IPS-20b (cell line): ENCODE results near the gene TSPAN32.
"Not testable (repeated sequence)": the region's sequence is repeated elsewhere in the genome, so short reads cannot be mapped to it uniquely, and the experiment has no call there.

Source experiments
- H3K27ac ChIP-seq: one replicate; pipeline ENCODE4 v1.5.1; 2013; ENCODE audit warnings: low read length
- H3K27me3 ChIP-seq: 2 replicates; pipeline ENCODE4 v1.6.1; 2013; ENCODE audit warnings: mild to moderate bottlenecking, low read length, inconsistent platforms; ENCODE audit not compliant: insufficient read depth
- H3K36me3 ChIP-seq: 2 replicates; pipeline ENCODE4 v1.6.1; 2013; ENCODE audit warnings: low read depth, mild to moderate bottlenecking, inconsistent platforms, low read length, moderate library complexity; ENCODE audit not compliant: insufficient read depth
- H3K4me1 ChIP-seq: 2 replicates; pipeline ENCODE4 v1.6.1; 2013; ENCODE audit warnings: mild to moderate bottlenecking, control low read depth, inconsistent platforms, low read length, moderate library complexity; ENCODE audit not compliant: insufficient read depth
- H3K4me3 ChIP-seq: 2 replicates; pipeline ENCODE4 v1.5.1; 2013; ENCODE audit warnings: mild to moderate bottlenecking, low read length, inconsistent platforms
- H3K9ac ChIP-seq: 2 replicates; pipeline ENCODE4 v1.6.1; 2013; ENCODE audit warnings: low read depth, mild to moderate bottlenecking, inconsistent platforms, low read length, moderate library complexity
- H3K9me3 ChIP-seq: 2 replicates; pipeline ENCODE4 v1.6.1; 2013; ENCODE audit warnings: mild to moderate bottlenecking, low read depth, low read length, inconsistent platforms; ENCODE audit not compliant: insufficient read depth

TSPAN32 gene

DNA sequence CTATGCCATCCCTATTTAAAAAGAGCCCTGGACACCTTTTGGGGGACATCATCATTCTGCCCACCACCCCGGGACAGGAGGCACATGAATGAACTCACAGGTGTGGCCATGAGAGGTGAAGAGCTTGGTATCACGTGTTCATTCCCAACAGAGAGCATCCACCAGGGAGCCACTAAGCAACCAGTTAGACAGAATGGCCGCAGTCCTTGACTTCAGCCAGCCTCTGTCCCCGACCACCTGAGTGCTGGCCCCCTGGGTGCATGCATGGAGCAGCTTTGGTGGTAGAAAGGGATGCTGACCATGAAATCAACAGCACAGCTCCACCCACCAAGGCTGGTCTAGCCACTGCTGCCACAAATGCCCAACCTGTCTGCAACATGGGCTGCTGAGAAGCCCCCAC lies 44.2 kb downstream of the TSPAN32 start:
- Histone ChIP-seq H3K4me1 (no peaks in the 10 kb centered on the region), H3K9ac (no peak overlapping the region), H3K4me3 (no peak overlapping the region), H3K27me3 (no peaks in the 10 kb centered on the region), H3K36me3 (no peaks in the 10 kb centered on the region), H3K9me3 (peaks cover 23% of the 10 kb centered on the region), H3K27ac (no peak overlapping the region)

DNA sequence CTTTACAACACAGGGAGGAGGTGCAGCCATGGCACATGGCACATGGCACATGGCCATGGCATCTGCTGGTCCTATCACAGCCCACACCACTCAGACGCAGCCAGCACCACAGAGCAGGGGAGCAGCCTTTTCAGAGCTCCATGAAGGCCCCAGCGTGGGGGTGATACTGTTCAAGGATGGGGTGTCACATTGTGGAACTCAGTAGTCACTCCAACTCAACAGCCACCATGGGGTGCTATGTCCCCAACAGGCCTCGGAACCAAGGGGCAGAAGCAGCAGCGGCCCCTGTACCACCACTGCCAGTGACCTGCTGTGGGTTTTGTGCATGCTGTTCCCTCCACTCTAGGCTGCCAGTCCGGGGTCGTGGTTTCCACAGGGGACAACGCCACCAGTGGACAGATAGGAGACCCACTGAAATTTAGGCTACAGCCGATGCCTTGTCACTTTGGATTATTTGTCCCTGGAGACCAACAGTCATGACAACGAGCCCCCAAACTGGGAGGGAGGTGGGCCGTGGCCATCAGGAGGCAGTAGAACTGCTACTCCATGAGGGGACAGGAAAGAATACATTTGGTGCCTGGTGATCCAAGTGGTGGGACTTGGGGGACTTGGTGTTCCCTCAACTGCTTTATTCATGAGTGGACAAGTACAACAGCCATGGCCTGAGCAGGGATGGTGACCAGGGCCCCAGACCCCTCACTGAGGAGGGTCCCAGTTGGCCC lies 44.9 kb downstream of the TSPAN32 start:
- Histone ChIP-seq H3K4me1 (no peaks in the 10 kb centered on the region), H3K9ac (no peak overlapping the region), H3K9me3 (peaks cover 23% of the 10 kb centered on the region), H3K27ac (no peak overlapping the region), H3K36me3 (no peaks in the 10 kb centered on the region), H3K27me3 (no peaks in the 10 kb centered on the region), H3K4me3 (no peak overlapping the region)

DNA sequence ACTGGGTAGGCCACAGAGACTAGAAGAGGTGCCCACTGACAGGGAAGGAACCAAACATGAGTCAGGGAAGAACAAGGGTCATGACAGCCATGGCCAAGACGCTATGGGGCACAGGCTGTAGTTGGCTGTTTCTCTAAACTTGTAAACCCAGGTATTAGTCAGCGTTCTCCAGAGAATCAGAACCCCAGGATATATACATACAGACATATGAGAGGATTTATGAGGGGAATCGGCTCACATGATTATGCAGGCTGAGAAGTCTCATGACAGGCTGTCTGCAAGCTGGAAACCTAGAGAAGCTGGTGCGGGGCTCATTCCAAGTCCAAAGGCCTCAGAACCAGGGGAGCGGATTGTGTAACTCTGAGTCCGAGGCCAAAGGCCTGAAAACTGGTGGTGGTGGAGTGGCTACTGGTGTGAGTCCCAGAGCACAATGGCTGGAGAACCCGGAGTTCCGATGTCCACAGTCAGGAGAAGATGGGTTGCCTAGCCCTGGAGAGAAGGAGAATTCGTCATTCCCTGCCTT lies 45.6 kb downstream of the TSPAN32 start:
- no peak overlapping the region for H3K27ac ChIP-seq
- no peaks in the 10 kb centered on the region for H3K36me3 ChIP-seq
- H3K9me3 ChIP-seq: peaks cover 23% of the 10 kb centered on the region
- no peak overlapping the region for H3K9ac ChIP-seq
- H3K4me3 ChIP-seq: no peak overlapping the region
- no peaks in the 10 kb centered on the region for H3K27me3 ChIP-seq
- no peaks in the 10 kb centered on the region for H3K4me1 ChIP-seq

DNA sequence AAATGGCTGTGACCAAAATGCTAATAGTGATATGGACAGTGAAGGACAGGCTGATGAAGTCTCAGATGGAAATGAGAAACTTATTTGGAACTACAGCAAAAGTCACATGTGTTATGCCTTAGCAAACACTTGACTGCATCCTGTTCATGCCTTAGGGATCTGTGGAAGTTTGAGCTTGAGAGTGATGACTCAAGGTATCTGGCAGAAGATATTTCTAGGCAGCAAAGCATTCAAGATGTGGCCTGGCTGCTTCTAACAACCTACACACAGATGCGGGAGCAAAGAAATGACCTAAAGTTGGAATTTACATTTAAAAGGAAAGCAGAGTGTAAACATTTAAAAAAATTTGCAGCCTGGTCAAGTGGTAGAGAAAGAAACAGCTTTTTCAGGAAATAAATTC lies 47.2 kb downstream of the TSPAN32 start:
- Histone ChIP-seq H3K4me3 (no peak overlapping the region; the same call in 1 of the 2 replicates), H3K36me3 (no peaks in the 10 kb centered on the region), H3K27ac (no peak overlapping the region), H3K4me1 (no peaks in the 10 kb centered on the region), H3K27me3 (no peaks in the 10 kb centered on the region), H3K9ac (no peak overlapping the region), H3K9me3 (peaks cover 23% of the 10 kb centered on the region)

DNA sequence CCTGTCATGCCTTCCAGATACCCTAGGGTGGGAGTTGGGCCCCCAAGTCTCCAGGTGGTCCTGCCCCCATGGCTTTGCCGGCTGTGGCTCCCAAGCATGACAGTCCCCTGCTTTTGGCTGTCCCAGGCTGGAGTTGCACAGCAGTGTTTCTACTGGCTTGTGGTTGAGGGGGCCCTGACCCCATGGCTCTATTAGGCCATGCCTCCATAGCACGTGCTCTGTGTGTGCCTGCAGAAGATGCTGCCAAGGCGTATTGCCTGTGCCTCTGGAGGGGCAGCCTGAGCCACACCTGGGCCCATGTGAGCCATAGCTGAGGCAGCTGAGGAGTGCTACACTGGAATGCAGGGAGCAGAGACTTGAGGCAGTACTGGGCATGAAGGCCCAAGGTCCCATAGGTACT lies 49.9 kb downstream of the TSPAN32 start:
- Histone ChIP-seq H3K4me1 (no peaks in the 10 kb centered on the region), H3K27me3 (no peaks in the 10 kb centered on the region), H3K4me3 (no peak overlapping the region), H3K27ac (no peak overlapping the region), H3K9me3 (peaks cover 23% of the 10 kb centered on the region), H3K36me3 (no peaks in the 10 kb centered on the region), H3K9ac (no peak overlapping the region)

DNA sequence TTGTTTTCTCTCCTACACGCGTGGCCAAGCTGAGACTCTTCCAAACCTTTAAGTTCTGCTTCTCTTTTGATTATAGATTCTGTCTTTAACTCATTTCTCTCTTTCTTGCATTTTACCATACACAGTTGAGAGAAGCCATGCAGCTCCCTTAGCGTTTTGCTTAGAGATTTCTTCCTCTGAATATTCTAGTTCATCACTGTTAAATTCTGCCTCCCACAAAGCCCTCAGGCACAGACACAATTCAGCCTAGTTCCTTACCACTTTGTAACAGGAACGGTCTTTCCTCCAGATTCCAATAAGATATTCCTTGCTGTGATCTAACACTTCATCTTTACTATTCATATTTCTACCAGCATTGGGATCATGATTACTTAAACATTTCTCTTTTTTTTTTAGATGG lies 50.6 kb downstream of the TSPAN32 start:
- H3K27ac ChIP-seq: no peak overlapping the region
- no peak overlapping the region for H3K4me3 ChIP-seq
- H3K9me3 ChIP-seq: peaks cover 18% of the 10 kb centered on the region
- no peaks in the 10 kb centered on the region for H3K4me1 ChIP-seq
- no peaks in the 10 kb centered on the region for H3K36me3 ChIP-seq
- no peaks in the 10 kb centered on the region for H3K27me3 ChIP-seq
- no peak overlapping the region for H3K9ac ChIP-seq

DNA sequence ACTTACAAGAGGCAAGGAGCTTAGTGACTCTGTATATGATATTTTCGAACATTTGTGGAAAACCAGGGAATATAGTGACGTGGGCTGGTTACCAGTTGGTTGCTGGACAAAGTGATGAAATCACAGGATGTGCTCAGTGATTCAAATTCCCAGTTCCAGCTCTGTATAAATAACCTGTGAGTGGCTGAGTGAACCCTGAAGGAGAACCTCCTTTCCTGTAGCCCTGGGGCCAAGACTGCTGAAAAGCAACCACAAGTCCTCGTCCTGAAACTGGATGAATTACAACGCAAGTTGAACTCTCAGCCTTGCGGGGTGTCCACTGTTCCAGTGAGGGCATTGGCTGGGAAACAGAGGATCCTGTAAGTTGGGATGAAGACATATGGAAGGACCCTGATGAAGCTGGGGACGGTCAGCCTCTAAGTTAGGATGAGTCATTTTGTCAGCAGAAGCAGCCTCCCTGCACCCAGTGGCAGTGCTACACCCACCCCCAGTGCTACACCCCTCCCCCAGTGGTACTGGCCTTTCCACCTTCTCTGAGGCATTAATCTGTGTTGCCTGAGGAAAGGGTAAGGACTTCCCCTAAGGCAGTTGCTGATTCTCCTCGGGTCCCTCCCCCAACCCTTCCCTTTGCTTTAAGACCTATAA lies 53.3 kb downstream of the TSPAN32 start:
- H3K4me1 ChIP-seq: no peaks in the 10 kb centered on the region
- no peak overlapping the region for H3K27ac ChIP-seq
- no peak overlapping the region for H3K9ac ChIP-seq
- no peak overlapping the region for H3K4me3 ChIP-seq
- no peaks in the 10 kb centered on the region for H3K27me3 ChIP-seq
- H3K36me3 ChIP-seq: no peaks in the 10 kb centered on the region
- no peaks in the 10 kb centered on the region for H3K9me3 ChIP-seq

DNA sequence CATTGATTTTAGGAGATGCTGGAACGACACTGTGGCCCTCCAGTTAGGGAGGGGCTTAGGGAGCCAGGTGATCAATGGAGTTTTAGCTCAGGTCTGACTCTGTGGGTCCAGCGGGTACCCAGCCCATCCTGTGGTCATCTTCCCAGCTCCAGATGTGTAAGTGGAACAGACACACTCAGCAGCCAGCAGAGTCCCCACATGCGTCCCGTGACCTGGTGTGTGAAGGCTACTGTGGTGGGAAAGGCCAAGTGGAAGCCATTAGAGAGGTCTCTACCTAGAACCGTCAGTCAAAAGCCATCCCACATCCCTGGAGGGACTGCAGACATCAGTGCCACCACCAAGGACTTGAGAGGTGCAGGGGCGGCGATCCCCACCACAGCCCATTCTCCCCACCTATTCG lies 55.4 kb downstream of the TSPAN32 start:
- Histone ChIP-seq H3K27ac (no peak overlapping the region), H3K36me3 (no peaks in the 10 kb centered on the region), H3K9ac (no peak overlapping the region), H3K9me3 (no peaks in the 10 kb centered on the region), H3K4me1 (no peaks in the 10 kb centered on the region), H3K4me3 (no peak overlapping the region), H3K27me3 (no peaks in the 10 kb centered on the region)

DNA sequence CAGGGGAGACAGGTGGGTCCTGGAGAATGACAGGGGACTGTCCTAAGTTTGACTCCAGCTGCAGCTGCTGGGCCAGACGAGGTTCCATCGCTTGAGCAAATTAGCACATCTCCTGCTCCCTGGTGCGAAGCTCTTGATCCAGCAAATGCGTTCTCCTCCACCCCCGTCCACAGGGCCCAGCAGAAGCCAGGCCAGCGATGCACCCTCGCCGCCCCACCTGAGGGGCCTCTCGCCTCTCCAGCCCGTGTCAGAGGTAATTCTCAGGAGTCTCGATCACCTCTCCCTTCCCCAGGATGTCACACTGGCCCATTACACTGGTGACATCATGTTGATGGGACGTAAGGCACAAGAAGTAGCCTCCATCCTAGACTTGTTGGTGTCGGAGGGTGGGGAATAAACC lies 55.8 kb downstream of the TSPAN32 start:
- H3K36me3 ChIP-seq, H3K27me3 ChIP-seq, H3K9ac ChIP-seq, H3K27ac ChIP-seq, H3K9me3 ChIP-seq, H3K4me3 ChIP-seq, H3K4me1 ChIP-seq: not testable (repeated sequence)

DNA sequence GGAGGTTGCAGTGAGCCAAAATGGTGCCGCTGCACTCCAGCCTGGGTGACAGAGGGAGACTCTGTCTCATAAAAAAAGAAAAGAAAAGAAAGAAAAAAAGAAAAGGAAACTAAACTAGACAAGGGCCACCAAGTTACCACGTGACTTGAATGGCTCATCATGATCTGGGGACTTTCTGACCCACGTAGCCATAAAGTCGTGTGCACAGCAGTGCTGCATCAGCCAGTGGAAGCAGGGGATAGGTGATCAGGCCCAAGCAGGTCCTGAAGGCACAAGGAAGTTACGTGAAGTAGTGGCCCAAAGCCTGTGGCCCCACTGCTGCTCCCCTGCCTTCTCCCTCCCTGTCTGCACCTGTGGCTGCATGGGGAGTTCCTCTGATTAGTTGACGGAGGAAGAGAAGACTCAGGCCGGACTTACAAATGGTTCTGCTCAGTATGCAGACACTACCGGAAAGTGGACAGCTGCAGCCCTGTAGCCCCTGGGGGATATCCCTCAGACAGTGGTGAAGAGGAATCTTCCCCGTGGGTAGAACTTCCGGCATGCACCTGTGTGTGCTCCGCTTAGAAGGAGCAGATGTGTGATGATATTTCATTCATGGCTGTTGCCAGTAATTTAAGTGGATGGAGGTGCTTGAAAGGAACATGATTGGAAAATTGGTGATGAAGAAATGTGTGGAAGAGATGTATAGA lies 57.1 kb downstream of the TSPAN32 start:
- Histone ChIP-seq H3K27ac (no peak overlapping the region), H3K9me3 (no peaks in the 10 kb centered on the region), H3K9ac (no peak overlapping the region), H3K27me3 (no peaks in the 10 kb centered on the region), H3K36me3 (no peaks in the 10 kb centered on the region), H3K4me3 (no peak overlapping the region), H3K4me1 (no peaks in the 10 kb centered on the region)

DNA sequence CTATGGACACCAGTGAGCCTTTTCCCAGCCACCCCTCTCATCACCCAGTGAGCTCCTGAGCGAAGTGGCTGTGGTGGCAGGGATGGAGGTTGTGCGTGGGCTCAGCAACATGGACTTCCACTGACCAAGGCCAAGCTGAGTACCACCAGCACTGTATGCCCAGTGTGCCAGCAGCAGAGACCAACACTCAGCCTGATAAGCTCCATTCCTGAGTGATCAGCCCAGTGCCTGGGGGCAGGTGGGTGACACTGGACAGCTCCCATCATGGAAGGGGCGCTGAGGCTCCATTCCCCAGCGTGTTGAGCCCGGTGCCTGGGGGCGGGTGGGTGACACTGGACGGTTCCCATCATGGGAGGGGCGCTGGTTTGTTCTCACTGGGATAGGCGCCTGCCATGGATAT lies 57.7 kb downstream of the TSPAN32 start:
- Histone ChIP-seq H3K36me3 (no peaks in the 10 kb centered on the region), H3K27me3 (no peaks in the 10 kb centered on the region), H3K4me3 (no peak overlapping the region), H3K9ac (no peak overlapping the region), H3K27ac (no peak overlapping the region), H3K9me3 (no peaks in the 10 kb centered on the region), H3K4me1 (no peaks in the 10 kb centered on the region)
